22Rv1 (cell line): Measurements from ENCODE around the gene OR6C70.
"Not testable (repeated sequence)": the region's sequence is repeated elsewhere in the genome, so short reads cannot be mapped to it uniquely, and the experiment has no call there.

Experiments
- H3K27ac ChIP-seq: fragments of 450-650 bp; 2 replicates; pipeline ENCODE4 v1.5.1; 2017
- ZFX ChIP-seq: fragments of 450-650 bp; IDR thresholded peaks from 2 replicates; pipeline ENCODE4 v1.6.1; 2017; ENCODE audit warnings: antibody characterized with exemption, borderline replicate concordance
- TF ChIP-seq, protein P1 (sequence below): fragments of 450-650 bp; IDR thresholded peaks from 2 replicates; pipeline ENCODE4 v1.5.1; 2017; ENCODE audit warnings: mild to moderate bottlenecking

The OR6C70 gene

DNA sequence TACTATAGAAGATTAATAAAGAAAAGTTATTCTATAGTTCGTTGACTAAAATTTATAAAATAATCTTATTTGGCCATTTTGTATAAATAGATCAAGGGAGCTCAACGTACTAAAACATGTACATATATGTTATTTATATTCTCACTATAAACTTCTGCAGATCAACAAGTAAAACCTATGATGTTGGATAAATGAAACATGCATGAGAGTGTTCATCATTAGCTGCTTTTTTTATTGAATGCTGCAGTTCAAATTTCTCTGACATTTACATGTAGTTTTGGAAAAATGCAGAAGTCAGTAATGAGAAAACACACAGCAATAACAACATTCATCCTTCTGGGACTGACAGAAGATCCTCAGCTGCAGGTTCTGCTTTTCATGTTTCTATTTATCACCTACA, 22.1 kb upstream of the OR6C70 start, which contains the start of gene OR6C68:
OR6C68 (plus strand) TSS at position 301 of the 400 bp plus-strand sequence; CDS start at position 301, 0 bp downstream.
- TF ChIP-seq, protein P1, sequence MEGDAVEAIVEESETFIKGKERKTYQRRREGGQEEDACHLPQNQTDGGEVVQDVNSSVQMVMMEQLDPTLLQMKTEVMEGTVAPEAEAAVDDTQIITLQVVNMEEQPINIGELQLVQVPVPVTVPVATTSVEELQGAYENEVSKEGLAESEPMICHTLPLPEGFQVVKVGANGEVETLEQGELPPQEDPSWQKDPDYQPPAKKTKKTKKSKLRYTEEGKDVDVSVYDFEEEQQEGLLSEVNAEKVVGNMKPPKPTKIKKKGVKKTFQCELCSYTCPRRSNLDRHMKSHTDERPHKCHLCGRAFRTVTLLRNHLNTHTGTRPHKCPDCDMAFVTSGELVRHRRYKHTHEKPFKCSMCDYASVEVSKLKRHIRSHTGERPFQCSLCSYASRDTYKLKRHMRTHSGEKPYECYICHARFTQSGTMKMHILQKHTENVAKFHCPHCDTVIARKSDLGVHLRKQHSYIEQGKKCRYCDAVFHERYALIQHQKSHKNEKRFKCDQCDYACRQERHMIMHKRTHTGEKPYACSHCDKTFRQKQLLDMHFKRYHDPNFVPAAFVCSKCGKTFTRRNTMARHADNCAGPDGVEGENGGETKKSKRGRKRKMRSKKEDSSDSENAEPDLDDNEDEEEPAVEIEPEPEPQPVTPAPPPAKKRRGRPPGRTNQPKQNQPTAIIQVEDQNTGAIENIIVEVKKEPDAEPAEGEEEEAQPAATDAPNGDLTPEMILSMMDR = no peak
- no peak for TF ChIP-seq ZFX
- no peak within 1 kb of the TSS for H3K27ac ChIP-seq

DNA sequence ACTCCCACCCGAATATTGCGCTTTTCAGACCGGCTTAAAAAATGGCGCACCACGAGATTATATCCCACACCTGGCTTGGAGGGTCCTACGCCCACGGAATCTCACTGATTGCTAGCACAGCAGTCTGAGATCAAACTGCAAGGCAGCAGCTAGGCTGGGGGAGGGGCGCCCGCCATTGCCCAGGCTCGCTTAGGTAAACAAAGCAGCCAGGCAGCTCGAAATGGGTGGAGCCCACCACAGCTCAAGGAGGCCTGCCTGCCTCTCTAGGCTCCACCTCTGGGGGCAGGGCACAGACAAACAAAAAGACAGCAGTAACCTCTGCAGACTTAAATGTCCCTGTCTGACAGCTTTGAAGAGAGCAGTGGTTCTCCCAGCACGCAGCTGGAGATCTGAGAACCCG, 14.3 kb upstream of the OR6C70 start:
- not testable (repeated sequence) for H3K27ac ChIP-seq

DNA sequence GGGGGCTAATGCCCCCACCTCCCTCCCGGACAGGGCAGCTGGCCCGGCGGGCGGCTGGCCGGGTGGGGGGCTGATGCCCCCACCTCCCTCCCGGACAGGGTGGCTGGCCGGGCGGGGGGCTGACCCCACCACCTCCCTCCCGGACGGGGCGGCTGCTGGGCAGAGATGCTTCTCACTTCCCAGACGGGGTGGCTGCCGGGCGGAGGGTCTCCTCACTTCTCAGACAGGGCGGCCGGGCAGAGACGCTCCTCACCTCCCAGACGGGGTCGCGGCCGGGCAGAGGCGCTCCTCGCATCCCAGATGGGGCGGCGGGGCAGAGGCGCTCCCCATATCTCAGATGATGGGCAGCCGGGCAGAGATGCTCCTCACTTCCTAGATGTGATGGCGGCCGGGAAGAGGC, 9.2 kb upstream of the OR6C70 start:
- not testable (repeated sequence) for H3K27ac ChIP-seq

DNA sequence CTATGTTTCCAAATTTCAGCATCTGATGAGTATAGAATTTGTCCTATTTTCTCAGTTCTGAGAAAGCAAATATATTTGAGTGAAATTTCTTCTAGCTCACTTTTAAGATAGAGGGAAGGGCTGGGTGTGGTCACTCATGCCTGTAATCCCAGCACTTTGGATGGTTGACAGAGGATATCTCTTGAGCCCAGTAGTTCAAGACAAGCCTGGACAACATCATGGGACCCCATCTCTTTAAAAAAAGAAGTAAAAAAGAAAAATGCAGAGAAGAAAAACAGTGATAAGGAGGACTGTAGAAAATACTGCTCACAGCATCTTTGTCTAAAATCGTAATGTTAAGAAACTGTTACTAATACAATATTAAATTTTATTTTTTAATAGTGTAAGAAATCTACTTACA, 2.3 kb upstream of the OR6C70 start:
- TF ChIP-seq ZFX = no peak
- TF ChIP-seq, protein P1 = no peak
- no peak overlapping the region for H3K27ac ChIP-seq

DNA sequence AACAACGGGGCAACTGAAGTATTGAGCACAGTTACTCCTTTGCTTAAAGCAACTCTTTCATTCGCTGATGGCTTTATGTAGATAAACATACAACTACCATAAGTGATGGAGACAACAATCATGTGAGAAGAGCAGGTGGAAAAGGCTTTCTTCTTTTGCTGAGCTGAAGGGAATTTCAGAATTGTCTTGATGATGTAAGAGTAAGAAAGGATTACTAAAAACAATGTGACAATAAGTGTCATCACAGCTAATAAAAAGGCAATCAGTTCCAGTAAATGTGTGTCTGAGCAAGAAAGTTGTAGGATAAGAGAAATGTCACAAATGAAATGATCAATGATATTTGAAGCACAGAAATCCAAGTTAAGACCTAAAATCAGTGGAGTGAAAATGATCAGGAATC, 647 bp downstream of the OR6C70 start:
- H3K27ac ChIP-seq = no peak overlapping the region
- TF ChIP-seq, protein P1 = no peak
- TF ChIP-seq ZFX = no peak

DNA sequence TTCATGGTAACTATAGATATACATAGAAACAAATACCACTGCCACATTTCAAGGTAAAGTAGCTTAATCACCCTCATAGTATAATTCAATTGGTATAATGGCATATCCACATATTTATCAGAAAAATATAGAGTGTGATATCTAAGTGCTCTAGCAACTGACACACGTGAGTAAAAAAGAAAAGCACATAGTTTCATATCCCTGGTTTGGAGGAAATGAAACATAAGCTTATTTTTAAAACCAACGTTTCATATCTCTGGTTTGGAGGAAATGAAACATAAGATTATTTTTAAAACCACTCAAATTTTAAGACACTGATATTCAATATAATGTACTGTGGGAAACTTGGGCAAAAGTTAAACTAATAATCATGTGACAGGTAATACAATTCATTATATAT, 2.1 kb downstream of the OR6C70 start:
- TF ChIP-seq, protein P1 = no peak
- no peak for TF ChIP-seq ZFX
- H3K27ac ChIP-seq = no peak overlapping the region

DNA sequence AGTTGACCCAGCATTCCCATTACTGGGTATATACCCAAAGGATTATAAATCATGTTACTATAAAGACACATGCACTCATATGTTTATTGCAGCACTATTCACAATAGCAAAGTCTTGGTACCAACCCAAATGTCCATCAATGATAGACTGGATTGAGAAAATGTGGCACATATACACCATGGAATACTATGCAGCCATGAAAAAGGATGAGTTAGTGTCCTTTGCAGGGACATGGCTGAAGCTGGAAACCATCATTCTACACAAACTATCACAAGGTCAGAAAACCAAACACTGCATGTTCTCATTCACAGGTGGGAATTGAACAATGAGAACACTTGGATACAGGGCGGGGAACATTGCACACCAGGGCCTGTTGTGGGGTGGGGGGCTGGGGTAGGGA, 5.0 kb downstream of the OR6C70 start:
- H3K27ac ChIP-seq = not testable (repeated sequence)

DNA sequence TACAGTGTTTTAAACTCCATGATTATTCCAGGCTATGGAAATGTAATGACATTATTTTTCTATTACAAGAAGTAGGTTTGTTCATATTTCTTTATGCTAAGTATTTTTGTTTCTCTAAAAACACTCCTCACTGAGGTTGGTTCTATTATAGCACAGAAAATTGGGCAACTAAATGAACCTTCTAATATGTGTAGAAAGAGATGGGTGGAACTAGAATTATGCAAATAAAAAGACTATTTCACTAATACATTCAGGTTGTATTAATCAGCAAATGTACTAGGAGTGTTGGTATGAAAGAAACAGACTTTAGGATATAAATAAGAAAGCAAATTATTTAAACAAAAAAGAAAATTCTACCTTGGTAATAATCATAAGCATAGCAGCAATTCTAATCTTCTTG, 21.1 kb downstream of the OR6C70 start:
- TF ChIP-seq, protein P1 = no peak
- no peak for TF ChIP-seq ZFX
- no peak overlapping the region for H3K27ac ChIP-seq

DNA sequence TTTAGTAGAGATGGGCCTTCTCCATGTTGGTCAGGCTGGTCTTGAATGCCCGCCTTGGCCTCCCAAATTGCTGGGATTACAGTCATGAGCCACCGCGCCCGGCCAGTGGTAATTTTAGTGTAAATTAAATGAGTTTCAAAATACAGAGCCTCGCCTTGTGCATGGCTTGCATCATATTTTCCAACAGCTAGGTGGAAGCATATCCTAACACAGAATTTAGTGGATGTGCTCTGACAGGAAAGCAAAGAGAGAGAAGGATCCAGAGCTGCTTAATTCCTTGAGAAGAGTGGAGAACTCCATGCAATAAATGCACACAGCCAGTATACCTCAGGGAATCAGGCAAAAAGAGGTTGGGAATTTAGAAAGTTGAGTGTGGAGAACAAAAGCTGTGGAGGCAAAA, 23.6 kb downstream of the OR6C70 start:
- TF ChIP-seq, protein P1 = no peak
- TF ChIP-seq ZFX = no peak
- no peak overlapping the region for H3K27ac ChIP-seq
